KMS-11 (cell line): ENCODE results near the gene LST1.

Experiments used
- H2AFZ ChIP-seq: fragments of 200-600 bp; sonication (generic); 2 replicates; pipeline ENCODE4 v1.6.1; 2016; ENCODE audit warnings: antibody characterized with exemption, mixed run types, low read depth
- H3K27ac ChIP-seq: fragments of 200-600 bp; sonication (generic); 2 replicates; pipeline ENCODE4 v1.6.1; 2016; ENCODE audit warnings: mild to moderate bottlenecking, mixed run types
- H3K27me3 ChIP-seq: fragments of 200-600 bp; sonication (generic); 2 replicates; pipeline ENCODE4 v1.6.1; 2017; ENCODE audit warnings: mild to moderate bottlenecking, low read depth, mixed run types, moderate library complexity; ENCODE audit not compliant: insufficient read depth
- H3K36me3 ChIP-seq: fragments of 200-600 bp; sonication (generic); 2 replicates; pipeline ENCODE4 v1.6.1; 2017; ENCODE audit warnings: mild to moderate bottlenecking, mixed run types; ENCODE audit not compliant: insufficient read depth
- H3K4me1 ChIP-seq: fragments of 200-600 bp; sonication (generic); 2 replicates; pipeline ENCODE4 v1.6.1; 2016; ENCODE audit warnings: mild to moderate bottlenecking, low read depth, mixed run types; ENCODE audit not compliant: poor library complexity, severe bottlenecking
- H3K4me2 ChIP-seq: fragments of 200-600 bp; sonication (generic); 2 replicates; pipeline ENCODE4 v1.7.0; 2016; ENCODE audit warnings: mild to moderate bottlenecking, mixed run types
- H3K4me3 ChIP-seq: fragments of 200-600 bp; sonication (generic); IDR thresholded peaks from 2 replicates; pipeline ENCODE4 v1.6.1; 2017; ENCODE audit warnings: low read depth, low read length, mixed read lengths; ENCODE audit not compliant: insufficient read depth
- H3K79me2 ChIP-seq: fragments of 200-600 bp; sonication (generic); 2 replicates; pipeline ENCODE4 v1.6.1; 2016; ENCODE audit warnings: low read depth, mixed run types; ENCODE audit not compliant: insufficient read depth
- H3K9ac ChIP-seq: fragments of 200-600 bp; sonication (generic); 2 replicates; pipeline ENCODE4 v1.6.1; 2016; ENCODE audit warnings: mild to moderate bottlenecking, mixed run types
- H4K20me1 ChIP-seq: fragments of 200-600 bp; sonication (generic); 2 replicates; pipeline ENCODE4 v1.6.1; 2016; ENCODE audit warnings: mild to moderate bottlenecking, mixed run types; ENCODE audit not compliant: insufficient read depth
- TF ChIP-seq, protein P1 (sequence below): fragments of 200-600 bp; sonication (generic); conservative IDR thresholded peaks from 2 replicates; pipeline ENCODE4 v1.6.1; 2017; ENCODE audit warnings: low read depth, mild to moderate bottlenecking, antibody characterized with exemption, low read length, moderate library complexity, mixed read lengths

The LST1 gene

GRCh38 chr6:31582230-31582643 is 3.8 kb upstream of the LST1 start, which contains the start of gene LTB:
Gene LTB, minus strand, starts transcription at chr6:31582424. Its CDS starts 7 bp downstream, at chr6:31582417.
- peaks cover 33% of the 10 kb centered on the region for H3K27me3 ChIP-seq
- TF ChIP-seq, protein P1, sequence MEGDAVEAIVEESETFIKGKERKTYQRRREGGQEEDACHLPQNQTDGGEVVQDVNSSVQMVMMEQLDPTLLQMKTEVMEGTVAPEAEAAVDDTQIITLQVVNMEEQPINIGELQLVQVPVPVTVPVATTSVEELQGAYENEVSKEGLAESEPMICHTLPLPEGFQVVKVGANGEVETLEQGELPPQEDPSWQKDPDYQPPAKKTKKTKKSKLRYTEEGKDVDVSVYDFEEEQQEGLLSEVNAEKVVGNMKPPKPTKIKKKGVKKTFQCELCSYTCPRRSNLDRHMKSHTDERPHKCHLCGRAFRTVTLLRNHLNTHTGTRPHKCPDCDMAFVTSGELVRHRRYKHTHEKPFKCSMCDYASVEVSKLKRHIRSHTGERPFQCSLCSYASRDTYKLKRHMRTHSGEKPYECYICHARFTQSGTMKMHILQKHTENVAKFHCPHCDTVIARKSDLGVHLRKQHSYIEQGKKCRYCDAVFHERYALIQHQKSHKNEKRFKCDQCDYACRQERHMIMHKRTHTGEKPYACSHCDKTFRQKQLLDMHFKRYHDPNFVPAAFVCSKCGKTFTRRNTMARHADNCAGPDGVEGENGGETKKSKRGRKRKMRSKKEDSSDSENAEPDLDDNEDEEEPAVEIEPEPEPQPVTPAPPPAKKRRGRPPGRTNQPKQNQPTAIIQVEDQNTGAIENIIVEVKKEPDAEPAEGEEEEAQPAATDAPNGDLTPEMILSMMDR, result no peak
- H4K20me1 ChIP-seq, result no peaks in the 10 kb centered on the region
- no peak within 1 kb of the TSS for H3K4me3 ChIP-seq
- H3K79me2 ChIP-seq, result no peaks in the 10 kb centered on the region
- H3K36me3 ChIP-seq, result no peaks in the 10 kb centered on the region
- H3K4me2 ChIP-seq, result peak within 1 kb of the TSS; percentile 84; the same call in 1 of the 2 replicates
- H3K27ac ChIP-seq, result no peak within 1 kb of the TSS
- no peak within 1 kb of the TSS for H3K9ac ChIP-seq
- peaks cover 25% of the 10 kb centered on the region for H3K4me1 ChIP-seq
- H2AFZ ChIP-seq, result peak within 1 kb of the TSS; percentile 96

- Histone ChIP-seq H2AFZ (no peak overlapping the region), H3K9ac (no peak overlapping the region), H3K27ac (no peak overlapping the region)
These were observed 586 bp upstream of the LST1 start for GRCh38 chr6:31585491-31585890.

DNA sequence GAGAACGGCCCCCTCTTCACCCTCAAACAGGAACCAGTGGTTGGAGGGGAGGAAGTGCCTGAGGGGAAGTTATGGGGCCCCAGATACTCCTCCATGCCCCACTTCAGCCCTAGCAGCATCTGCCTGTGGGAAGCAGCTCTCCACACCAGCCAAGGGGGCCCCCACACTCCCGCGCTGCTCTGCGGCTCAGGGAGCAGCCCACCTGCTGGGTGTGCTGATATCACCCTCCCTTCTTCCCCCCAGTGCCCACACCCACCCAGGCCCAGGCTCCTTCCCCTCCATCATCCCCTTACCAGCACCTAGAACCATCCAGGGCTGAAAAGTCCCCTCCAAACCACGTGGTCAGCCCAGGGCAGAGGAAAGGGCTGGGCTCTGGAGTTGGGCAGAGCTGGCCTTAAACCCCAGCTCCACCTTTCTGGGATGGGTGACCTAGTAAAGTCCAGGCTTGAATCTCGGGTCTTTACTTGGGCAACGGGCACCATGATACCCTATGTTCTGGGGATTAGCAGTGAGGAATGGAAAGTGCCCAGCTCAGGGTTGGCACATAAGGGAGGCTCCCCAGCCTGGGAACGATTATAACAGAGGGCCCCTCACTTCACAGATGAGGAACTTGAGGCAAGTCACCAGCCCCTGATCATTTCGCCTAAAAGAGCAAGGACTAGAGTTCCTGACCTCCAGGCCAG is 663 bp downstream of the LST1 start:
- H3K36me3 ChIP-seq, result no peaks in the 10 kb centered on the region
- H3K9ac ChIP-seq, result no peak overlapping the region
- TF ChIP-seq, protein P1, result no peak
- peaks cover 5% of the 10 kb centered on the region; the same call in 1 of the 2 replicates for H3K27me3 ChIP-seq
- H3K4me2 ChIP-seq, result no peak overlapping the region
- no peak overlapping the region for H3K4me3 ChIP-seq
- no peak overlapping the region for H3K27ac ChIP-seq
- H3K4me1 ChIP-seq, result peaks cover 20% of the 10 kb centered on the region
- no peaks in the 10 kb centered on the region for H4K20me1 ChIP-seq
- H2AFZ ChIP-seq, result no peak overlapping the region
- H3K79me2 ChIP-seq, result no peaks in the 10 kb centered on the region

More at GRCh38 chr6:31585491-31585890, 586 bp upstream of the LST1 start:
- TF ChIP-seq, protein P1, result peak; percentile 68
- Histone ChIP-seq H4K20me1 (no peaks in the 10 kb centered on the region), H3K4me3 (no peak overlapping the region), H3K4me1 (peaks cover 32% of the 10 kb centered on the region), H3K36me3 (no peaks in the 10 kb centered on the region), H3K79me2 (no peaks in the 10 kb centered on the region), H3K27me3 (peaks cover 11% of the 10 kb centered on the region), H3K4me2 (no peak overlapping the region)

DNA sequence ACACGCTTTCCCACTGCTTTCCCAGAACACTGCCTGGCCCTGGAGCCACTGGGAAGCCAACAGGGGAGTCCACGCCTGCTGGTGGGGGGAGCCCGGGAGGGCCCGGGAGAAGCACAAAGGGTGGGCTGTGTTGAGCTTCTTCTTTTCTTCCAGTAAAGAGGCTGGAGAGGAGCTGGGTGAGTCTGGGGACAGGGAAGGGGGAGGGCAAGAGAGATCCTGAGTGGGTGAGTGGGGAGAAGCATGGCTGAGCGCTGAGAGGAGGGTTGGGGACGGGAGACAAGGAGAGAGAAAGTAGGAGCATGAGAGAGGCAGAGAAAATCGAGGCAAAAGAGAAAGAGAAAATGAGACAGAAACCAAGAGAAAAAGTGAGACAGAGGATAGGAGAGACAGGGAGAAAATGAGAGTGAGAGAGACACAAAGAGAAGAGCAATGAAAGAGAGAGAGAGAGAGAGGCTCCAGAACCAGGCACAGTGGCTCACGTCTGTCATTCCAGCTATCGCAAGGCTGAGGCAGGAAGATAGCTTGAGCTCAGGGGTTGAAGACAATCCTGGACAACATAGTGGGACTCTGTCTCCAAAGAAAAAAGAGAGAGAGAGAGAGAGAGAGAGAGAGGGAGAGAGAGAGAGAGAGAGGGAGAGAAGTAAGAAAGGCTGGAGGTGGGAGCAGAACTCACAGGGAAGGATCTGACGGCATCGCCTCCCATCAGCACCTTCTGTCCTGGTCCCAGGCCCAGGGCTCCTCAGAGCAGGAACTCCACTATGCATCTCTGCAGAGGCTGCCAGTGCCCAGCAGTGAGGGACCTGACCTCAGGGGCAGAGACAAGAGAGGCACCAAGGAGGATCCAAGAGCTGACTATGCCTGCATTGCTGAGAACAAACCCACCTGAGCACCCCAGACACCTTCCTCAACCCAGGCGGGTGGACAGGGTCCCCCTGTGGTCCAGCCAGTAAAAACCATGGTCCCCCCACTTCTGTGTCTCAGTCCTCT is 2.0 kb downstream of the LST1 start:
- Histone ChIP-seq H3K36me3 (no peaks in the 10 kb centered on the region), H2AFZ (no peak overlapping the region), H3K4me1 (peaks cover 7% of the 10 kb centered on the region), H4K20me1 (no peaks in the 10 kb centered on the region), H3K79me2 (no peaks in the 10 kb centered on the region), H3K9ac (no peak overlapping the region), H3K27me3 (peaks cover 5% of the 10 kb centered on the region; the same call in 1 of the 2 replicates), H3K27ac (no peak overlapping the region), H3K4me3 (no peak overlapping the region), H3K4me2 (no peak overlapping the region)
- TF ChIP-seq, protein P1, result no peak
